Renal pelvis (tissue), 4 donors: Measurements from ENCODE around the gene SKI. TPM values are rescaled to one million over a fixed set of nuclear protein-coding genes. Genes with fewer than 3 reads are reported as not detected.
"Not testable (repeated sequence)": the region's sequence is repeated elsewhere in the genome, so short reads cannot be mapped to it uniquely, and the experiment has no call there.

ENCODE experiments used
- DNase-seq: peaks from one replicate; pipeline ENCODE4 v3.0.0-alpha.2; 2013
- polyA plus RNA-seq, 3 donors: library from polyadenylated mRNA; unstranded; fragments of 120-200 nt; gene quantifications; one replicate each; pipeline ENCODE4 v1.2.1, GENCODE V29; 2013; ENCODE audit not compliant: insufficient read length in 3 of 3

Gene SKI
- polyA plus RNA-seq, 3 donors, result 57.2 to 59.0 (median 57.4) TPM

GRCh38 chr1:2258122-2258681 is 30.1 kb downstream of the SKI start:
- no peak for DNase-seq

GRCh38 chr1:2258996-2259395 is 30.9 kb downstream of the SKI start:
- no peak for DNase-seq

DNA sequence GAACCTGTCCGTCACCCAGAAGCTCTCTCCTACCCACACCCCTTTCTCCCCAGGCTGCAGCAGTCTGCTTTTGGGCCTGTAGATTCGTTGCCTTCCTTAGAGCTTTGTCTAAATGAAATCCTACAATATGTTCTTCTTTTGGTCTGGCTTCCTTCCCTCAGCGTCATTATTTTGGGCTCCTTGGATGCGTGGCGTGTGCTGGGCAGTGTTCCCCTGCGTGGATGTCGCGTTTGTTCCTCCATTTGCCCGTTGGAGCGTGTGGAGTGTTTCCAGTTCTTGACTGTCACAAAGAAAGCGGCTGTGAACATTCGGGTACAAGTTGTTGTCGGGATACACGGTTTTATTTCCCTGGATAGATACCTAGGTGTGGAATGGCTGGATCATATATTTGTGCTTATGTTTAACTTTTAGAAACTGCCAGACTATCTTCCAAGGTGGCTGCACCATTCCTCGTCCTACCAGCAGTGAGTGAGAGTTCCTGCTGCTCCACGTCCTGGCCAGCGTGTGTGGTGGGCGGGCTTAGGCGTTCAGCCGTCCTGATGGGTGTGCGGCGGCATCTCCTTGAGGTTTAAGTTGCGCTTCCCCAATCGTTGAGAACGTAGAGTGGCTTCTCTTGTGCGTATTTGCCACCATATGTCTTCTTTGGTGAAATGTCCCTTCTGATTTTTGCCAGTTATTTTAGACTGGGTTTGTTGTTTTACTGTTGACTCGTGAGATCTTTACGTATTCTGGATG is 31.7 kb downstream of the SKI start:
- DNase-seq, result no peak

- DNase-seq, result not testable (repeated sequence)
These were observed 32.4 kb downstream of the SKI start for GRCh38 chr1:2260470-2260869.

- no peak for DNase-seq
These were observed 32.8 kb downstream of the SKI start for GRCh38 chr1:2260917-2261316.

GRCh38 chr1:2261476-2262395 is 33.6 kb downstream of the SKI start:
- not testable (repeated sequence) for DNase-seq

DNA sequence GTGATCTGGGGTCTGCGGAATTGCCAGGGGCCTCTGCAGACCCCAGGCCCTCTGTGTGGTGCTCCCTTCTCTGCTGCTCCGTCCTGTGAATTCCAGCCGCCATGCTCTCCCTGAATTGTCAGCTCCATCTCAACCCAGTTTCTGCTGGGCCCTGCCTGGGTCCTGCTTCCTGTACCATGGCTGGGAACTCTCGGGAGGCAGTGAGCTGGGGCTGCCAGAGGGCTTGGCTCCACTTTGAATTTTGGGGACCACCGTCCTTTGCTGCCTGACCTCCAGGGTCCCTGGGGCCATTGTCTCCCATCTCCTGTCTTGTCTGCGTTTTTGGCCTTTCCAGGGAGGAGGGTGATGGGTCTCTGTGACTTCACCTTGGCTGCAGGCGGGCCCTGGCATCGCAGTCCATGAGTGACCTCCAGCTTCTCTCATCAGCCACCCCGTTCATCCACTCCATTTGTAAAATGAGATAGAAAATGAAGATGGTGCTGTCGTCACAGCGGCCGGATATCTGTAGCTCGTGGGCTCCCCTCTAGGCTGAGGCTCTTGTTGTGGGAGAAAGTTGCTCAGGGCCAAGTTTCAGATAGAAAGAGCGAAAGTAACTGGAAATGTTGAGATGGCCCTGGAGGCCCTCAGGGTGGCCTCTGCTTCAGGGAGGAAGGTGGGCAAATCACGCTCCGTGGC is 38.3 kb downstream of the SKI start:
- no peak for DNase-seq

- DNase-seq, result no peak
These were observed 39.1 kb downstream of the SKI start for GRCh38 chr1:2267051-2267830.

DNA sequence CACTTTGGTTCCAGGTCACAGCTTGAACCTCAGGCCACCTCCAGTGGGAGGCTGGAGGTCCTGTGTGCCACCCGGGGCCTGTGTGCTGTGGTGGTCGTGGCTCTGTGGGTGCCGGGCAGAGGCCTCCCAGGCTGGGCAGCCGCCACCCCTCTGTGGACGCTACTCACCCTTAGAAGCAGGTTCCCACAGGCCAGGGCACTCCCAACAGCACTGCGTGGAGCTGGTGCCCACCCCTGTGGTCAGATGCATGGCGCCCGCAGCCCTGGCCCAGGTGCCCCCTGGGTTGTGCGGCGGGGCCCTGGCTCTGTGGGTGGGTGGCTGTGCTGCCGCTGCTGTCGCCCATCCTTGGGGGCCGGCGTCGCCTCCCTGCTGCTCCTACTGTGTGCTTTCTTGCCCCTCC is 39.7 kb downstream of the SKI start:
- DNase-seq, result no peak

DNA sequence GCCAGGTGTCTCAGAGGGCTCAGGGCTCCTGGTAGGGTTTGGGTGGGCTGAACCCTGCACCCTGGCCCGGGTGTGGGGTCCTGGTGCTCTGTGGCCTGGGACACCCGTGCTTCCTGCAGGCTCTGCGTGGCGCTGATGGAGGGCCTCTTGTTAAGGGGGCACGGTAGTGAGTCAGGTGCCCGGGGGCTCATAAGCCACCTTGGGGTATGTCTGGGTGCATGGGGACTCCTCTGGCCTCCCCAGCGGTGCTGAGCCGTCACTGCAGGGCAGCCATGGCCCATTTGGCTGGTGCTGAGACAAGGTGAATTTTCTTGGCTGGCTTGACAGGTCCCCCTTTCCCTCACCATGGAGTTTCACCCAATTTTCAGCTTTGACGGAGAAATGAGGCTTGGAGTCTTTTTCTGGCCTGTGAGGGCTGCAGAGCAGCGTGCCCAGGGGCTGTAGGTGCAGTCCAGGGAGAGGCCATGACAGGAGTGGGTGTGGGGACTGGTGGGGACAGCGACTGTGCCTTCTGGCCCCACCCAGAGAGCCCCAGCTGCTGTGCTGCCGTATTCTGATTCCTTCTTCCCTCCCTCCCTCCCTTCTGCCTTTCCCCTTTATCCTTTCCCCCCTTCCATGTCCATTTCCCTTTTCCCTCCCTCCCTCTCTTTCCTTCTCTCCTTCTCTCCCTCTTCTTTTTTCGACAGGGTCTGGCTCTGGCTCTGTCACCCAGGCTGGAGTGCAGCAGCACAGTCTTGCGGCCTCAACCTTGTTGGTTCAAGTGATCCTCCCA is 40.4 kb downstream of the SKI start:
- no peak for DNase-seq

DNA sequence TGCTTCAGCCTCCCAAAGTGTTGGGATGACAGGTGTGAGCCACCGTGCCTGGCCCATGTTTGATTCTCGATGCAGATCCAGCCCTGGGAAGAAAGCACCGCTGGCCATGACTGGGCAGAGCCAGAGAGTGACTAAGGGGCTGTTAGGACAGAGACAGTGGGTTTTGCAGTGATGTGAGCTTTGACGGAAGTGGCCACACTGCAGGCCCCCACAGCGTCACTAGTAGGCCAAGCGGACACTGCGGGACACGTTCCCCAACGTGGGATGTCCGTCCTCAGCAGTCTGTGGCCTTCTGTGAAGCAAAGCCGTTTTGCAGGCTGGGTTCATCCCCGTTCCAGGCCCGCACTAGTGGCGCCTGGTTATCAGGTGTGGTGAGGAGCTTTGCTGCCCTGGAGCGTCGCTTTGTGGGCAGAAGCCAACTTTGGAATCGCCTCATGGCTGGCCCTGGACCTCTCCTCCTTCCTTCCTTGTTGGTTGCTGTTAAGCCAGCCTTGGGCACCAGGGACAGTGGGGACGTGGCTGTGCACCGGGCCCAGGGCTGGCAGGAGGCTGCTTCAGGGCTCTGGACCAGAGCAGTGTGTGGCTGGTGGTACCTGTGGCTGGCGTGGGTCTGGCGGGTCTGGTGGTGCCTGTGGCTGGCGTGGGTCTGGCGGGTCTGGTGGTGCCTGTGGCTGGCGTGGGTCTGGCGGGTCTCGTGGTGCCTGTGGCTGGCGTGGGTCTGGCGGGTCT is 41.2 kb downstream of the SKI start:
- DNase-seq, result no peak

DNA sequence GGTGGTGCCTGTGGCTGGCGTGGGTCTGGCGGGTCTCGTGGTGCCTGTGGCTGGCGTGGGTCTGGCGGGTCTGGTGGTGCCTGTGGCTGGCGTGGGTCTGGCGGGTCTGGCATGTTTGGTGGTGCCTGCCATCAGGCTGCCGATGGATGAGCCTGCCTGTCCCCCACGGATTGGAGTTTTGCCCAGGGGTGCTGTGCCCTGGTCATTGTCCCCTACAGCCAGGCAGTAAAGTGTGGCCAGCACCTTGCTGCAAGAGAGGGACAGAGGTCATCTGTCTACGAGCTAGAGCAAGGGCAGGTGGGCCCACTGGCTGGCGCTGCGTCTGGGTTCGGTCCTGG is 41.8 kb downstream of the SKI start:
- no peak for DNase-seq

DNA sequence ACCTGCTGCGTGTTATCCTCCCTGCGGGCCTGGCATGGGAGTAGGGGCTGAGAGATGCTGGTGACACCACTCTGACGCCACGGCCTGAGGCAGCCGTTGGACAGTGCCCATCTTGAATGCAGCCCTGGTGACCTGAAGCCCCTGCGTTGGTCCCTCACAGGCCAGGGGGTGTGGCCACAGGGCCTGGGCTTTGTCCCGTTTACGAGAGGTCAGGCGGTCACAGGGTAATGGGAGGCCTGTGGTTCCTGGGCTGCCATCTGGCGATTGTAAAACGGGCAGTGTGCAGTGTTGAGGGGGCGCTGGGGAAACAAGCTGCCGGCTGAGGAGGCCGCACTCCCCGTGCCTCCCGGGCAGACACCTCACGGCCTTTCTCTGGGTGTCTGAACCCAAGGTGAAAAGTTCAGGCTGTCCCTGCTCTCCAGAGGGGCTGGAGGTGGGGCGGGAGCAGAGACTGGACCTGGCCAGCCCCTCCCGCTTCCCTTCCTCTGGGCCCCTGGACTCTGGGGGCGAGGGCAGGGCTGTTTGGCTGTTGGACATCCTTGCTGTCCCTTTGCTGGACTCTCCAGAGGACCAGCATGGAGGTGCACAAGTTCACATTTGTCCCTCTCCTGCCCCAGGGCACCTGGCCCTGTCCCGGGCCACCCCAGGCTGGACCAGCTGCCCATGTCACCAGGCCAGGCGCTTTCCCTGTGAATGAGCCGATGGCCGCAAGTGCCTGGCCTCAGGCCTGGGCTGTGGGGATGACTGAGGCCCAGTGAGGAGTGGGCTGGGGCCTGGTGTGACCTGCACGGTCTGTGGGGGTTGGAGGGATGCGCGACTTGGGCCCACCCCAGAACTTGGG is 42.4 kb downstream of the SKI start:
- DNase-seq, result no peak

- no peak for DNase-seq
These were observed 43.1 kb downstream of the SKI start for GRCh38 chr1:2271211-2271721.

DNA sequence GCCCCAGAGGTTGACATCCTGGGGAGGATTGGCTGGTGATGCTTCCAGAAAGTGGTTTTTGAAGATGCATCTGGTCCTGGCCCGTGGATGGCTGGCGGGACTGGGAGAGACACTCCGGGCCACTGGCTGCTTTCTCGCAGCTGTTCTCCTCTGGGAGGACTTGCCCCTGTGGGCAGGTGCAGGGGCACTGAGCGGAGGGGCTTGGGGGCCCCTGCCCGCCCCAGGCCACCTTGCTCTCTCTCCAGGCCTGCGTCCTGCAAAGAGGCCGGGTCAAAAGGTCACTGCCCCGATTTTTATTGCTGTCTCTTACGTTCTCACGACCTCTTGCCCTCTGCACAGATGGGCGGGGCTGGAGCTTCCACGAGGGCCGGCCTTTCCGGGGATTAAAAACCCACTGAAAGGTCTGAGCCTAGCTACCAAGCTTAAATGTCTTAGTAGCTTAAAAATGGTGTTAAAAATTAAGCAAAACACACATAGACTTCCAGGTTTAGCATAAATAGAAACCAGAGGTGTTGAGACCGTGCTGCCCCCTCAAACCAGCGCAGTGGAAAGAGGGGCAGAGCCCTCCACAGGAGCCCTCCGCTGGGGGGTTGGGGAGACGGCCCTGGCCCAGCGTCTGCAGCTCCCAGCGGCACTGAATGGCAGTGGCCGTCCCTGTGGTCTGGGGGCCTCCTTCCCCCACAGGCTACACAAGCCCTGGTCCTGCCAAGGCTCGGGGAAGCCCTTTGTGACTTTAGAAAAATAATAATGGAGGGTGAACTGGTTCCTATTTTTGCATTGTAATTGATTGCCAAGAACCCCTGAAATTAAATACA is 43.9 kb downstream of the SKI start:
- DNase-seq, result no peak

GRCh38 chr1:2272686-2273400 is 44.7 kb downstream of the SKI start:
- DNase-seq, result no peak

DNA sequence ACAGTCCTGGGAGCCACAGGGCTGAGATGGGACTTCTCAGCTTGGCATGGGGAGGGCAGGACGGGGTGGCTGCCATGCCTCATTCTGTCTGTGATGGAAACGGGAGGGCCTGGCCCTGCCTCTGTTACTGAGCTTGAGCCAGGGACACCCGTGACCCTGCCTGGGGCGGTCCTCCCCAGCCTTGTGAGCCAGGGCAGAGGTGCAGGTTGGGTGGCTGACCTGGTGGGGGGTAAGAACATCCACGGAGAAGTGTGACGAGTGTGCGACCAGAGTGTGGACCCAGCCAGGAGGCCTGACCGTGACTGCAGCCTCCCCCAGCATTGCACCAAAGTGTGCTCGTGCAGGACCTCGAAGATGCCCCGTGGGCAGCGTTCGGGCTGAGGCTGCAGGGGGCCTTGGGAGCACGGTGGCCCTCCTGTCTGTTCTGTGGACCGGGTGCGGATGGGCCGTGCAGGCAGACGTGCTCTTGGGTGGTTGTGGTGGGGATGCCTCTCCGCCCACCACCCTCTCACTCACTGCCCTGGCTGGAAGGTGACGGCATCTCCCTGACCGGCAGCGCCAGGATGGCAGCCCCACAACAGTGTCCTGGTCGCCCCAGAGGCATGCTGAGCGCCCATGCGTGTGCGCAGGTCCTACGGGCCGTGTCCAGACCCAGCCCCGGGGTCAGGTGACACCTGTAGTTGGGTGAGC is 45.4 kb downstream of the SKI start:
- no peak for DNase-seq
